ENCODE results near the gene NBEAL1. TPM values are rescaled to one million over a fixed set of nuclear protein-coding genes. Genes with fewer than 3 reads are reported as not detected.

The NBEAL1 gene
- total RNA-seq, 1 experiment from 2014 or later: 17.0 TPM

DNA sequence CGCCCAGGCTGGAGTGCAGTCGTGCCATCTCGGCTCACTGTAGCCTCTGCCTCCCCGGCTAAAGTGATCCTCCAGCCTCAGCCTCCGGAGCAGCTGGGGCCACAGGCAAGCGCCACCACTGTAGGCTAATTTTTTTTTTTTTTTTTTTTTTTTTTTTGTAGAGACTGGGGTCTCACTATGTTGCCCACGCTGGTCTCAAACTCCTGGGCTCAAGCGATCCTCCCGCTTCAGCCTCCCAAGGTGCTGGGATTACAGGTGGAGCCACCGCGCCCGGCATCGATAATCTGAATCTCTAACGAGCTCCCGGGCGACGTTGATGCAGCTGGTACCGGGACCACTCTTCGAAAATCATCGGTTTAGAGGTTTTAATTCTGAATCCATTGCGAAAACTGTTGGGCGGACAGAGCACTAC, 223.6 kb downstream of the NBEAL1 start (continued):
- TF ChIP-seq, protein P1, sequence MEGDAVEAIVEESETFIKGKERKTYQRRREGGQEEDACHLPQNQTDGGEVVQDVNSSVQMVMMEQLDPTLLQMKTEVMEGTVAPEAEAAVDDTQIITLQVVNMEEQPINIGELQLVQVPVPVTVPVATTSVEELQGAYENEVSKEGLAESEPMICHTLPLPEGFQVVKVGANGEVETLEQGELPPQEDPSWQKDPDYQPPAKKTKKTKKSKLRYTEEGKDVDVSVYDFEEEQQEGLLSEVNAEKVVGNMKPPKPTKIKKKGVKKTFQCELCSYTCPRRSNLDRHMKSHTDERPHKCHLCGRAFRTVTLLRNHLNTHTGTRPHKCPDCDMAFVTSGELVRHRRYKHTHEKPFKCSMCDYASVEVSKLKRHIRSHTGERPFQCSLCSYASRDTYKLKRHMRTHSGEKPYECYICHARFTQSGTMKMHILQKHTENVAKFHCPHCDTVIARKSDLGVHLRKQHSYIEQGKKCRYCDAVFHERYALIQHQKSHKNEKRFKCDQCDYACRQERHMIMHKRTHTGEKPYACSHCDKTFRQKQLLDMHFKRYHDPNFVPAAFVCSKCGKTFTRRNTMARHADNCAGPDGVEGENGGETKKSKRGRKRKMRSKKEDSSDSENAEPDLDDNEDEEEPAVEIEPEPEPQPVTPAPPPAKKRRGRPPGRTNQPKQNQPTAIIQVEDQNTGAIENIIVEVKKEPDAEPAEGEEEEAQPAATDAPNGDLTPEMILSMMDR (IDR thresholded peaks at IDR 0.05 in 2 of 3, conservative IDR thresholded peaks at IDR 0.05 in 1 of 3; ENCODE audit: borderline replicate concordance in 1 of 3, insufficient read depth in 1 of 3, low read depth in 2 of 3, low read length in 2 of 3): no peak
- TF ChIP-seq ELF1 (IDR thresholded peaks at IDR 0.05; ENCODE audit: borderline replicate concordance, low read depth): no peak
- TF ChIP-seq FOSL1 (IDR thresholded peaks at IDR 0.05; ENCODE audit: low read depth): no peak
- no peak for TF ChIP-seq CBX3 (IDR thresholded peaks at IDR 0.05; ENCODE audit: low read depth)
- TF ChIP-seq POLR2AphosphoS5 (IDR thresholded peaks at IDR 0.05; ENCODE audit: low read depth, low read length): no peak
- no peak for TF ChIP-seq YY1 (IDR thresholded peaks at IDR 0.05; ENCODE audit: extremely low read depth, insufficient replicate concordance, low read depth, low read length)
- TF ChIP-seq ZNF274 (IDR thresholded peaks at IDR 0.05; ENCODE audit: low read depth, low read length): no peak
- TF ChIP-seq EGR1 (IDR thresholded peaks at IDR 0.05; ENCODE audit: low read depth): no peak
- TF ChIP-seq SRF (IDR thresholded peaks at IDR 0.05; ENCODE audit: low read depth): no peak
- no peak for TF ChIP-seq POLR2A (IDR thresholded peaks at IDR 0.05; ENCODE audit: borderline replicate concordance, extremely low read depth, insufficient read depth, insufficient read length)

DNA sequence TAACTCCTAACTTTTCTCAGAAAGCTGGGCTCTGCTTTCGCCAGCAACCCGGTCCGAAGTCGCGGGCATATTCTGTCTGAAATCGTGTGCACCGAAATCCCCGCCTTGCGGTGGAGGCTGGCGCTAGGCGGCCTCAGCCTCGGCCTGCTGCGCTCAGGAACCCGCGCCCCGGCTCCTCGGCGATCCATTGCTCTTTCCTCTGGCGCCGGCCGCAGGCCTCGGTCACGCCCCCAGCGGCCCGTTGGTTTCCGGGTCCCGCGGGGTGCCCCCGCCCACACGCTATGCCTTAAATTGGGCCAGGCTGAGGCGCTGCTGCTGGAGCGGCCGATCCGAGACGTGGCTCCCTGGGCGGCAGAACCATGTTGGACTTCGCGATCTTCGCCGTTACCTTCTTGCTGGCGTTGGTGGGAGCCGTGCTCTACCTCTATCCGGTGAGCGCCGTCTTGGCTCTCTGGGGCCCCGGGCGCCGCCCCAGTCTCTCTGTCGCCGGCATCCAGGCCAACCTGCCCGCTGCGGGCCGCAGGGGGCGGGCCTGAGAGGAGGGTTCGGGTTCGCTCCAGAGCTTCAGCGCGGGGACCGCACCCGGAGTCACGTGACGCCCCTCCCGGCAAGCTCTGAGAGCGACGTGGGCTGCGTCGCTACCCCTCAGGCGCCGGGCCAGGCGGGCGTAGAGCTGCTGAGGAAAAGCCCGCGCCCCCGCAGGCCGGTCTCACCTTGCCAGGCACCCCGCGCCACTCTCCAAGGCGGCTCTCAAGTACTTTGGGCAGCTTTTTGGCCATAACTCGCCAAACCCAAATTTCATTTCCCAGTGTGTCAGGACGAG, 224.2 kb downstream of the NBEAL1 start, which contains the start of gene CYP20A1:
TSS of gene CYP20A1 (plus strand) at position 315 of the 823 bp plus-strand sequence. CDS start at position 360, 45 bp downstream.
- BruUV-seq (replicated peaks): no TSS peak
- intact Hi-C loops (cut with micrococcal nuclease): loop anchor here (2.0 kb wide), 1 partner anchor 328 kb away; the partner anchor contains the start of gene WDR12
- H2AFZ ChIP-seq (ENCODE audit: low read depth, low read length, poor library complexity, severe bottlenecking): peak within 1 kb of the TSS; percentile 85
- TF ChIP-seq, protein P1 (IDR thresholded peaks at IDR 0.05 in 2 of 3, conservative IDR thresholded peaks at IDR 0.05 in 1 of 3; ENCODE audit: borderline replicate concordance in 1 of 3, insufficient read depth in 1 of 3, low read depth in 2 of 3, low read length in 2 of 3): peak; percentile 16 to 33 (median 18); a peak in 3 of 6 replicates
- no peak for TF ChIP-seq FOSL1 (IDR thresholded peaks at IDR 0.05; ENCODE audit: low read depth)
- TF ChIP-seq ELF1 (IDR thresholded peaks at IDR 0.05; ENCODE audit: borderline replicate concordance, low read depth): peak; percentile 86
- peak; percentile 95 for TF ChIP-seq ZFX (IDR thresholded peaks at IDR 0.05)
- TF ChIP-seq, protein P2, sequence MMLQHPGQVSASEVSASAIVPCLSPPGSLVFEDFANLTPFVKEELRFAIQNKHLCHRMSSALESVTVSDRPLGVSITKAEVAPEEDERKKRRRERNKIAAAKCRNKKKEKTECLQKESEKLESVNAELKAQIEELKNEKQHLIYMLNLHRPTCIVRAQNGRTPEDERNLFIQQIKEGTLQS (IDR thresholded peaks at IDR 0.05): no peak
- peak; percentile 79 for TF ChIP-seq EGR1 (IDR thresholded peaks at IDR 0.05; ENCODE audit: low read depth)
- TF ChIP-seq SP1 (IDR thresholded peaks at IDR 0.05; ENCODE audit: low read depth): peak; percentile 90
- TF ChIP-seq SIN3A (IDR thresholded peaks at IDR 0.05; ENCODE audit: low read depth): peak; percentile 88
- TF ChIP-seq YY1 (IDR thresholded peaks at IDR 0.05; ENCODE audit: extremely low read depth, insufficient replicate concordance, low read depth, low read length): peak; percentile 69
- TF ChIP-seq, protein P3, sequence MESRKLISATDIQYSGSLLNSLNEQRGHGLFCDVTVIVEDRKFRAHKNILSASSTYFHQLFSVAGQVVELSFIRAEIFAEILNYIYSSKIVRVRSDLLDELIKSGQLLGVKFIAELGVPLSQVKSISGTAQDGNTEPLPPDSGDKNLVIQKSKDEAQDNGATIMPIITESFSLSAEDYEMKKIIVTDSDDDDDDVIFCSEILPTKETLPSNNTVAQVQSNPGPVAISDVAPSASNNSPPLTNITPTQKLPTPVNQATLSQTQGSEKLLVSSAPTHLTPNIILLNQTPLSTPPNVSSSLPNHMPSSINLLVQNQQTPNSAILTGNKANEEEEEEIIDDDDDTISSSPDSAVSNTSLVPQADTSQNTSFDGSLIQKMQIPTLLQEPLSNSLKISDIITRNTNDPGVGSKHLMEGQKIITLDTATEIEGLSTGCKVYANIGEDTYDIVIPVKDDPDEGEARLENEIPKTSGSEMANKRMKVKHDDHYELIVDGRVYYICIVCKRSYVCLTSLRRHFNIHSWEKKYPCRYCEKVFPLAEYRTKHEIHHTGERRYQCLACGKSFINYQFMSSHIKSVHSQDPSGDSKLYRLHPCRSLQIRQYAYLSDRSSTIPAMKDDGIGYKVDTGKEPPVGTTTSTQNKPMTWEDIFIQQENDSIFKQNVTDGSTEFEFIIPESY (IDR thresholded peaks at IDR 0.05; ENCODE audit: extremely low read depth, insufficient replicate concordance, low read length): peak; percentile 32

More for the DNA sequence above, 224.2 kb downstream of the NBEAL1 start, which contains the start of gene CYP20A1:
- ATAC-seq (peak; percentile 92), DNase-seq (ENCODE audit: low read depth, low spot score) (peak; percentile 89)
- RAD21 ChIA-PET (ENCODE audit: low non-redundant PET in 1 of 2, low total read pairs in 2 of 2, uncharacterized antibody in 2 of 2, unreplicated experiment in 2 of 2): no interaction called here
- CTCF ChIA-PET: interaction anchor here (1.7 kb wide), 1 partner anchor 14 kb away, joined by 6 read pairs; no protein-coding TSS in a partner anchor
- Histone ChIP-seq H4K20me1 (ENCODE audit: insufficient read depth) (no peaks in the 10 kb centered on the region), H3K36me3 (ENCODE audit: control insufficient read depth in 1 of 2, insufficient read depth in 2 of 2, low read length in 2 of 2) (0 out of 4 replicates have a peak, but pooled peaks cover 0 to 2% of the 10 kb centered on the region in 2 experiments), H3K27ac (ENCODE audit: low read depth, low read length) (peak within 1 kb of the TSS; percentile 83), H3K9me3 (ENCODE audit: control insufficient read depth in 1 of 2, insufficient read depth in 1 of 2, low read depth in 1 of 2, low read length in 2 of 2) (no peaks in the 10 kb centered on the region), H3K4me2 (ENCODE audit: low read length) (peak within 1 kb of the TSS; percentile 93), H3K9ac (ENCODE audit: low read length) (peak within 1 kb of the TSS; percentile 82), H3K9me2 (ENCODE audit: insufficient read depth) (no peaks in the 10 kb centered on the region), H3K4me3 (replicated peaks in 1 of 2; ENCODE audit: low read depth in 1 of 2, low read length in 2 of 2) (peak within 1 kb of the TSS; percentile 93 to 95), H3K79me2 (ENCODE audit: insufficient read depth, low read length) (peaks cover 26% of the 10 kb centered on the region), H3K4me1 (ENCODE audit: control insufficient read depth in 1 of 2, insufficient read depth in 2 of 2, low read length in 2 of 2) (peaks cover 6 to 22% of the 10 kb centered on the region in 2 experiments; a peak in 3 of 4 replicates), H3K27me3 (ENCODE audit: insufficient read depth, low read length) (no peaks in the 10 kb centered on the region)
- POLR2A ChIA-PET: interaction anchor here (0.9 to 1.3 kb wide), 5 partner anchors 10 to 89 kb away, joined by 3 to 4 read pairs (median 3); partner anchors contain the start of gene ABI2

Data from HCT116 (cell line).